ENCODE results near the gene PDZD2.
"Not testable (repeated sequence)": the region's sequence is repeated elsewhere in the genome, so short reads cannot be mapped to it uniquely, and the experiment has no call there.

Gene PDZD2

DNA sequence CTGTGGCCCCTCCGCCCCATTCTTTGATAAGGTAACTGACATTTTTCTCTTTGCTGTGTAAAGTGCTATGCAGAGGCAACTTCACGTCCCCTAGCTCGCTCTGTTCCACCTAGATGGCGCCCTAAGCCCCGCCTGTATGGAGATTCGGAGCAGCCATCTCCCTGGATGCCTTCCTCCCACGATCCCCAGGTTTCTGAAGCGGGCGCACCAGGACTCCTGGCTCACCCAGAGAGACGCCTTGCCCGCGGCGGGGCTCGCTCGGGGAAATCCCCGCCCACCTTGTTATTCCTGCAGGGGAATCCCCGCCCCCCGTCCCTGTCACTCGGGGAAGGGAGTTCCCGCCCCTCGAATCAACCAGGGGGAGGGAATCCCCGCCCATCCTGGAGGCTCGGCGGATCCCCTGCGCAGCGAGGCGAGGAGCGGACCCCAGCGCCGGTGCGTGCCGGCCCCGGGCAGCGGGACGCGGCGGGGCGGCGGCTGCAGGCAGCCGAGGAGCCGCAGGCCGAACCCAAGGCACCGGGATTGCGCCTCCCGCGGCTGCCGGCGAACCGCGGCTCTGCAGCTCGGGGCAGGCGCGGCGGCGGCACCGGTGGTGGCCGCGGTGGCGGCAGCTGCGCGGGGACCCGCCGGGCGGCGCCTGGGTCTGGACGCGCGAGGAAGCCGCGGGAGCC is at the start of gene PDZD2:
Gene PDZD2, plus strand, starts transcription at position 384 of the 671 bp plus-strand sequence.
- DNase-seq, result peak in 3 of 4 experiments; percentile 22 to 61 (median 47)

DNA sequence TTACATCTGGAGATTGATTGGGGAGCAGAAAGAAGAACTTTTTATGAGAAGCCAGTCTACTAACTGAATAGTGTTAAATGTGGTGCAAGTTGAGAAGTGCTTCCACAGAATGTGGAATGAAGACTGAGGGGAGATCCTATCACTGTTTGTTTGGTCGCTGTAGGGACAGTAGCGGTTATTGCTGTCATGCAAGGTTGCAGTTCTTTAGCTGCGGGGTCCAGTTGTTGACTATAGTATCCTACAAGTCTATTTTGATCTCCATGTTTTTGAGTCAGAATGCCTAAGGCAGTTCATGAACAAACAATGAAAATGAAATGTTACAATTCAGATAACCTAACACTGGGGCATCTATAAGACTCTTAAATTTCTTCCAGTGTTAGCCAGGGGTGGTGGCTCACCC is 45.3 kb upstream of the PDZD2 start:
- DNase-seq, result no peak

DNA sequence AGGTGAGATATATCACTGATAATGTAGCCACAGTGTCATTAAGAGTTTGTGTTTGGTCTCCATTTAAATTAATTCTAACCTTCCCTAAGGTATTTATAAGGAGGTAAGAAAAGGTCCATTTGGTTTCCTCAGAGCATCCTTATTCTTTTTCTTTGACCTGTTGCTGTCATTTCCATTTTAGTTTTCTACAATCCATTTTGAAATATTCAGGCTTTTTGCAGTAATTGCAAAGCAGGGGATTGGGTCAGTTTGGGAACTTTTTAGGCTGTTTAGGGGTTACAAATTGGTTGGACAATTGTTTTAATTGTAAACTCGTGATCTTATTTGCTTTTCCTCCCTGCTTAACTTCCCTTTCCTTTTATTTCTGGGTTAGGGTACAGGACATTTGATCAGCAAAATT is 42.6 kb upstream of the PDZD2 start:
- no peak for DNase-seq

DNA sequence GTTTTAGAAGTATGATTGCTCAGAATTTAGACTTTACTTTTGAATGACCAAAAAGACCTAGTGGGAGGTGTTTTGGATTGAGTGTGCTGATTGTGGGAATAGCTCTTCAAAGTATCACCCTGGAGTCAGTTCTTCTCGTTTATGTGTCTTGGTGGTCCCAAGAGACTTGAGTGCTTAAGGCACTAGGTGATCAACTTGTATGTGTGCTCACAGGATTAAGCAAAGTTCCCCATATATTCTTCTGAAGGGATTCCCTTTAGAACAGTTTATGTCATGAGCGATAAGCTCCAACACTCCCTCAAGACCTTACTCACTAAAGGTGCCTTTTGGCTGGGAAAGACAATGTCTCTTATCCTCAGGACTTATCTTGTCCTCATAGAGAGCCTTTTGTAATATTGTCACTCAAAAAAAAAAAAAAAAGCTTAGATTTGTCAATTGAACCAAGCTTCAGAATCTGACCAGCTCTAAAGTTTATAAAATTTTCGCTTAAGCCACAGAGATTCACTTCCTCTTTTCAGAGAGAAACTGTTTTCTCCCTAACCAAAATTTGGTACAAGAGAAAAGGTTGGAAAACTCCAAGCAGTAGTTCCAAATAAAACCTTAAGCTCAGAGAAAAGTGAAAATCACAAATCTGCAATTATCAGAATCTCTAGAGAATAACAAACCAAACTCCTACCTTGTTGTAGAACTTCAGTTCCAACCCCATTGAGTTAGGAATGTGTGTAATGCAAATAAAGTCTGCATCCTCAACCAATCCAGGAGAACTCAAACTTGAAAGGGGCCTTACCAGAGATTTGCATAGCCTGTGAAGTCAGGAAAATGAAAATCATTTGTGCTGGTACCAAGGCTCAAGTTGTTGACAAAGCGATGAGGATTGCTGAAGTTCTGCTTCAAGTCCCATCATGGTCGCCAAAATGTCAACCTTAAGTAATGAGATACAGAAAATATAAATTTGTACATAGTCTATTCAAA is 40.0 kb upstream of the PDZD2 start:
- DNase-seq, result no peak

DNA sequence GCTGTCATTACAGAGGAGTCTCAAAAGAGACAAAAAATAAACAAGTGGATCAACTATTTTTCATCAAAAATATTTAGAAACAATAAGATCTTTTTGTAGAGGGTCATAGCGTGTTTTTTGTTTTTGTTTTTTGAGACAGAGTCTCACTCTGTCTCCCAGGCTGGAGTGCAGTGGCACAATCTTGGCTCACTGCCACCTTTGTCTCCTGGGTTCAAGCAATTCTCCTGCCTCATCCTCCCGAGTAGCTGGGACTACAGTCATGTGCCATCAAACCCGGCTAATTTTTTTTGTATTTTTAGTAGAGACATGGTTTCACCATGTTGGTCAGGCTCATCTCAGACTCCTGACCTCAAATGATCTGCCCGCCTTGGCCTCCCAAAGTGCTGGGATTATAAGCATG is 36.6 kb upstream of the PDZD2 start:
- DNase-seq, result not testable (repeated sequence)

DNA sequence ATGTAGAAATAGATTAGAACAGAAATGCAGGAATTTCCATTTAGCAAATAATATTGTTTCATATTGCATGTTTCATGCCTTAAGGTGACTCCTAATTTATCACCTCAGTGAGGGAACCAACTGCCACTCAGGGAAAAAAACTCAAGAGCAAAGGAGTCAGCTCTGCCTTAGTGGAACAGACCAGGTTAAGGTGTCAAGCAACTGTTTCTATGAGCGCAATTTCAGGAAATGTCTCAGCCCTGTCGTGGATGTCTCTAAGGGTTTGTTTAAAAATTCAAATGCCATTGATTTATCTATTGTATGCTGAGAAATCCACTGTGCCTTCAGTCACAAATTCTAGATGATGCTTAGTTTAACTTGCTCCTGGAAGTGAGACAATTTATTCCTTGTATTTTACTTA is 34.7 kb upstream of the PDZD2 start:
- DNase-seq, result no peak

DNA sequence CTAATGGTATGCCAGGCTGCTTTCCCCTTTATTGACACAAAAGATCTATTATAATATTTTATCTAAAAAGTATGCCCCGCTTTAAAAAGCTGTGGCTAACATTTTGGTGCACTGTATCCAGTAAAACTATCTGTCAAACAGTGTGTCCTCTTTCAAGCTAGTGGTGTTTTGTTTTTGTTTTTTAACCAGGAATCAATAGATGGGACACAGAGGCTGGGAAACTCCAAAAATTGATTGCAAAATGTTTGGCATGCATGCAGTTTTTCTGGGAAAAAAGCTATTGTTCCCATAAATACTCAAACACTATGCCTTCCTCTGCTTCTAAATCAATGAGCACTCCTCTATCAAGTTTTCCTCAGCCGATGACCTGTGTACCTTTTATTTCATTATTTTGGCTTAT is 34.3 kb upstream of the PDZD2 start:
- no peak for DNase-seq

DNA sequence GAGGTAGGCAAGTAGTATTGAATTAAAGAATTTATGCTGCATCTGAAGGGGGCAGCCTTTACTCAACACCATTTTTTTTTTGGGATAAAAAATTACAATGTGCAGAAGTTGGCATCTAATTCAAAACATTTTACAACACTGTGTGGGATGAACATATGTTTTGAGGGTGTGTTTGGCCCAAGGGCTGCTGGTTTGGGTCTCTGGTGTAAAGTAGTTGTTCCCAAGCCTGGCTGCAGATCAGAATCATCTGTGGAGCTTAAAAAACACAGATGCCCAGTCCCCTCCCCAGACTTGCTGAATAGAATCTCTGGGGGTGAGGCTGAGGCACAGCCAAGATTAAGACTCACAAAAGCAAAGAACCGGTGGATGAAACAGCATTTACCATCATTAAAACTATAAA is 33.0 kb upstream of the PDZD2 start:
- no peak for DNase-seq

DNA sequence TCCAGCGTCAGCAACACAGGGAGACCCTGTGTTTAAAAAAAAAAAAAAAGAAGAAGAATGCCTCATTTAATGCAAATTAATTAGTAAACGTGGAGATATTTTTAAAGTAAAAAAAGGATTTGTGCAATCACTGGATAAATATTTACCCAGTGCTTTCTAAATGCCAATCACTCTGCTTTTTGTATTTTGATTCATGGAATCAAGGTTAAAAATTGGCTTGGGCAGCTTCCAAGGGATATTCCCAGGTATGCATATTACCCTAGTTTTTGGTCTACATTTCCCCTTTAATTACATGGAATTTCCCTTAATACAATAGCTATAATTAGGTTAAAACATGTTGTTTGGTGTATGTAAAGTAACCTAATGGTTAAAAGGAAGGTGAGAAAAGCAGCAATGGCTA is 31.4 kb upstream of the PDZD2 start:
- no peak for DNase-seq

DNA sequence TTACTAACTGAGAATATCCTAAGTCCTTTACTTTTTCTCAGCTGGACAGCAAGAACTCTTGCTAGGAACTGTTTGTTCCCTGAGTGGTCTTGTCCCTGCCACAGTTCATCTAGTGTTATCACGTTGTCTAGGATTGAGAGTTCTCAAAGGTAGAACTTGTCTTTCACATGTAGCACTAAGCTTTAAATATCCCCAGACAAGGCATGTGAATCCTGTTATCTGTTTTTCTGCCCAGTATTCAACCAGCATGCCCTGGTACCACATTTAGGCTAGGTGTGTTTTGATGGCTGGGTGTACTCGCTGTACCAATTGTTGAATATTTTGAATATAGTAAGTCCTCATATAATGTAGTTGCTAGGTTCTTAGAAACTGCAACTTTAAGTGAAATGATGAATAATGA is 27.9 kb upstream of the PDZD2 start:
- no peak for DNase-seq

DNA sequence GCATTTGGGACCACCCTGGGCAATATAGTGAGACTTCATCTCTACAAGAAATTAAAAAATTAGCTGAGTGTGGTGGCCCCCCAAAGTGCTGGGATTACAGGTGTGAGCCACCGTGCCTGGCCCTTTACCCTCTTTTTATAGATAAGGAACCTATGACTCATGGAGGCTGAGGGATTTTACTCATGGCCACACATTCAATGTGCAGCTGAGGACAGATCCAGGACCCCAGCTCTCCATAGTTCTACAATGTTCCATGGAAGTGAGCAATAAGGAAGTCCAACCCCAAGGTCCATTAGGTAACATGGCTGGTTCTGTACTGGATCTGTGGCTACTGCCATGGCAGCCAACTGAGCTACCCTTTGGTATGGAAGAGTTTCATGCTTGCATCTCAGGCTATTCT is 25.3 kb upstream of the PDZD2 start:
- no peak for DNase-seq

DNA sequence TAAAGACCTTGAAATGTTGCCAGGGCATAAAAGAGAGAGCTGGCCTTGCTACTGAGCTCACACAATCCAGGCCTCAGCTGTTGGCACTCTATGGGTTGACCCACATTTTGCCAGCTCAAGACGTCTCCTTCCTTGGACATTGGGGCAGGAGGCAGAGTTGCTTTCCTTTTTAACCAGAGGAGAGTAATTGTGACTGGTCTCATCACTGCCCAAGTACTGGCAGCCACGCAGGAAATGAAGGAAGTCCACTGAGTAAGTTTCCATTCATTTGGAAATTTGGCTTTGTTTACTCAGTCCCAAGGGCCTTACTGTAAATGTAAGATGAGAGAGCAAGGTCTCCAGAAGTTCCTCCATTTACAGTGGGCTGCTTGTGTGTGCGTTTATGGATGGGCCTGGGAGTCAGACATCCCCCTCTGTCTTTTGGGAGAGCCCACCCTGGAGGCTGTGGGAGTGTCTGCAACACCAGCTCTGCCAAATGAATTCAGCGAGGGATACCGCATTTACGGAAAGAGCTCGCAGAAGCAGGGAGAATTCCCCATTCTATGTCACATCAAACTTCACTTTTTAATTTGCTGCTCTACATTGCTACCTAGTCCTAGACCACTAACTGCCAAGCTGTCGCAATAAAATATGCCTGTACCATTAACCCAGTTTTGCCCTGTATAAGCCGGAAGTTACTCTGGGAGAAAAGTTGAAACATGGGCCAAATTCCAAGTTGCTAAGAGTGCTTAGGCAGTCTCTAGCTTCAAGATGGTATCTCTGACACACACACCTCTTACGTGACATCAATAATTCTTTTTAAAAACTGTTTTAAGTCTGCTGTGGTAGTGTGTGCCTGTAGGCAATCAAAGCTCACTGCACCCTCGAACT is 24.5 kb upstream of the PDZD2 start:
- DNase-seq, result no peak

DNA sequence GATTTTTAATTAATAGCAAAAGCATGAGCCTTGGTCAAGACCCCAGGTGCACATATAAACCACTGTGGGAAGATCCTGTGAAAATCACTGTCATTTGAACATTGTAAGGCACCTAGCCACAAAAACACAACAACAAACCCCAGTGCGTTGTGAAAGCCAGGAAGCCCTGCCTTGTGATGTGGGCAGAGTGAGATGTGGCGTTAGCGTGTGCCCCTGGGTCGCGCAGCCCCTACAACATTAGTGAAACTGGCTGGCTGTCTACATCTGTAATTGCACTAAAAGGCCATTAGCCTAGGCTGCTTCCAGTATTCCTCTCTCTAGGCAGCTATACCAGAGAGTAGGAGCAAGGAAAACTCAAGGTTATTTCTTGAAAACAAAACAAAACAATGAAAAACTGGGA is 21.1 kb upstream of the PDZD2 start:
- no peak for DNase-seq

DNA sequence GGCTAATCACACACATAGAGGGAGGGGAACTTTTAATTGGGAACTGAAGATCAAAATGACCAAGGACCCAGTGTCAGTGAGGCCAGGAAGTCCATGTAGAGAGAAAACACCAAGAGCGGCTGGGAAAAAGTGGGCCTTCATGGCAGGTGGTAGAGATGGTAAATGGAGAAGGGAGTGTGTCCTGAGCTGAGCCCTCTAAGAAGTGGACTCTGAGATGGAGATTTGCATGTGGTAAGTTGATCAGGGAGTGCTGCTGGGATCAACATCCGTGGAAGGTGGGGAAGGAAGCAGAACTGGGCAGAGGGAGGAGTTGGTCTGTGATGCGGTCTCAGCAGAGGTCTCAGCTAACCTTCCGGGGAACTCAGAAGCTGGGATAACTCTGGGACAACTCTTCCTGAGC is 18.9 kb upstream of the PDZD2 start:
- DNase-seq, result no peak

DNA sequence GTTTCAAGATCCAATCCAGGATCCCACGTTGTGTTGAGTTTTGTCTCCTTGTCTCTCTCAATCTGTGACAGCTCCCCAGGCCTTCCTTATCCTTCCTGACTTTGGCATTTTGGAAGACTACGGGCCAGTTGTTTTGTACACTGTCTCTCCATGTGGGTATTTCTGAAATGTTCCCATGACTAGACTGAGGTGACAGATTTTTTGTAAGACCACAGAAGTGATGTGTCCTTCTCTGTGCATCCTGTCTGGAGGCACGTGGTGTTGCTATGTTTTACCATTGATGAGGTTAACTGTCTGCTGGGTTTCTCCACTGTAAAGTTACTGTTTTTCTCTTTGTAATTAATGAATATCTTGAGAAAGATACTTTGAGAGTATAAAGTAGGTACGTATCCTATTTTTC is 15.7 kb upstream of the PDZD2 start:
- no peak for DNase-seq

DNA sequence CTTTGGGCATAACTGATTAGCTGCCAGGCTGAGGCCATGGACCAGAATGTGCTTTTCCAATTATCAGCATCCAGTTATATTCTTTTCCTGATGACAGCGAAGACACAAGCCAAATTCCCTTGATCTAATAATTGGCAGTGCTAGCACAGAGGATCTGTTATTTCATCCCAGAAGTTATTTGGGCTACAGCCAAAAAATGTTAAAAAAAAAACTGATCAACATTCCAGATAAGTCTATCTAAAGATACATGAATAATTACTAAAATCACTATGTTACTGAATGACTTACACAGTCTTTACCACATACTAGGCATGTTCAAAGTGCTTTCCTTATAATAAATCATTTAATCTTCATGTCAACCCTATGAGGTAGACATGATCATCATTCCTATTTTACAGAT is 13.5 kb upstream of the PDZD2 start:
- DNase-seq, result no peak

DNA sequence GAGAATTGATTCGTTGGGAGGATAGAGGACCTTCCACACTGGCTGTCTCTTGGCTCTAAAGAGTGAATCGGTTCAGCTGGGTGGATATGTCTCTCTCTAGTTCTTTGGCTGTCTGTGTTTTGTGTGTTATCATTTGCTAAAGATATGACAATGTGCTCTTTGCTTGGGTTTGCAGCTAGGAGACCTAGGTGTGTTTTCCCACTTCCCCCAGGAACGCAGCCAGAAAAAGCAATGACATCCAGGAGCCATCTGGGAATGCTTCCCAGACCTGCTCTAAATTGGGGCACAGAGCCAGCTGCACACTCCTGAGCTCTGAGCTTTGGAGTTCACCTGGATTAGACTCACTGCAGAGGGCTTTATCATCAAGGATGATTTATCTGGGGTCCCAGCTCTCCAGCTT is 12.8 kb upstream of the PDZD2 start:
- DNase-seq, result no peak

DNA sequence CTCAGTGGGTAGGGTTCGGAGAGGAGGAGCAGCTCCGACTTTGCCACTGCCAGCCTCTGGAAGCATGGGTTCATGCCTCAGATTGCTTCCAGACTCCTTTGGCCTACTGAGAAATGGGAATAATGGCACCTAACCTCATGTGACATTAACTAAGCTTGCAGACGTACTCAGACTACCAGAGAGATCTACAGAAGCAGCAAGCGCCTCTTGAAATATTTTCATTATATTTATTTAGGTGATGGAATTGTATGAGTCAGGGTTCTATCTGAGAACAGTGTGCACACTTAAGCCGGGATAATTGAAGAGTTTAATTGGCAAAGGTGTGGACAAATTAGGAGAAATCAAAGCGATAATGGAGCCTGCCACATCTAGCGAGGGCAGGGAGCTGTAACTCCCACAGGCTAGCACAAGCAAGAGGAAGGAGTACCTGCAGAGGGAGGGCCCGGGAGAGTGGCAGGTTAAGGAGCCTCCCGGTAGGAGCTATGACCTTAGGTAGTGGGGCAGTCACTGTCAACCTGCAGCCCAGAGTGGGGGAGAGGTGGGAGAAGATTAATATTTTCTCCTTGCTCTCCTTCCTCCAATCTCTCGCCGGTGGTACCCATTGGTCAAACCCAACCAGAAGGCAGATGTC is 12.2 kb upstream of the PDZD2 start:
- no peak for DNase-seq

DNA sequence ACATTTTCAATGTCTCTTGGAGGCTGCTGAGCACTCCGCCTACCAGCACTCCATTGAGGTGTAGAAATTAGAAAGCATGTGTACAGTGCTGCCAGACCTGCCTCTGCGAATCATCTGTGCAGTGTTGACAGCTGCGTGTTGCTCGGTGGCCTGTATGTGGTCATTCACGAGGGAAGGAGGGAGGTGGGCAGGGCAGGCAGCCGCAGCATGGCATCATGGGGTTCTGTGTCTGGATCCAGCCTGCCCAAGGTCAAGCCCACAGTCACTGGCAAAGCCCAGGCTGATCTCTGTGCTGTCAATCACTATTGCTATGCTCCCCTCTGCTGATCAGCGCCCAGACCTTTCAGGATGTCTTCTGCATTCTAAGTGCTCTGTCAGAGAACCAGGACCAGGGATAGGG is 8.0 kb upstream of the PDZD2 start:
- DNase-seq, result no peak

DNA sequence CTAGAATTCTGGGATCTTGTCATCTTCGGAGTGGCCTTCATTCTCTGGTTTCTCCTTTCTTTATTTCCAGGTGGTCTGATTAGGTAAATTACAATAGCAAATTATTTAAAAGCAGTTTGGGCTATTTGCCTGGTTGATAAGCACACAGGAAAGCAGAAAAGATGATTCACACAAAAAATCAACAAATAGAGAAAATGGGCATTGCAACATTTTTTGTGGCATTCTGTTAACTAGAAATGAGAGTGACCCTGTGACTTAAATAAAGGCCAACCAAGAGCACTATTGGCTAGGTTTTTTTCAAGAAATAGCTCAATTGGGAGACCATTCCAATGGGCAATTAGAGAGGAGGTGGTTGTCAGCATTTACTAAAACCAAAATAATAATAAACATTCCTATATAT is 6.5 kb upstream of the PDZD2 start:
- no peak for DNase-seq

DNA sequence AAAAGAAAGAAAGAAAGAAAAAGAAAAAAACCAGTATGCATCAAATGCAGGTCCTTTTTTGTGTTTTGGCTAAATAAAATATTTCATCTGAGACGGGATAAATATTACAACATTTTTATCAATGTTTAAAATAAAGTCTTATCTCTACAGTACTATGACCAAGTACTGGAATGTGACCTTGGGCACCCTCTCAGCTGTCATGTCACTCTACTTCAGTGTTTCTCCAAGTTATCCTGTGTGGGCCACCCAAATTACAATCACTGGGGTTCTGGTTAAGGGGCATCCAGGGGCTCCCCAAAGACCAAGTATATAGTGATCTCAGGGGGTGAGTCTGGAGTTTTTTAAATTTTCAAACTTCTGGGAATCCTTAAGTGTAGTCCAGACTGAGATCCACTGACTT is 3.5 kb upstream of the PDZD2 start:
- no peak for DNase-seq

DNA sequence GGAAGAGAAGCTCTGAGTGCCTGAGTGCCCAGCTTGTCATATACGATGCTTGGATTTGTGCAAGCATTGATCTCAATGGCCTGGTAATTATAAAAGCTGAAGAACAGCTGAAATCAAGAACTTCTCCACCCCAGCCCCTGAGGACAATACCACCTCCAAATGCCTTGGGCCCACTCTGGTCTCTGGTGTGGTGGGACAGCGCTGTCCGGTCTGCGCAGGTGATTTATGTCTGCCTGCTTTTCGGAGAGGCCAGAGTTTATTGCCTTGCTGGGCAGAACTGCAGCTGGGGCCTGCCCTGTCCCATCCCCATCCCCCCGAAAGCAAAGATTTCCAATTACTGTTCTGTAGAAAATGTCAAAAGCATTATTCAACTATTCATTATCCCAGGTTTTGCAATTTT is 1.1 kb upstream of the PDZD2 start:
- no peak for DNase-seq

DNA sequence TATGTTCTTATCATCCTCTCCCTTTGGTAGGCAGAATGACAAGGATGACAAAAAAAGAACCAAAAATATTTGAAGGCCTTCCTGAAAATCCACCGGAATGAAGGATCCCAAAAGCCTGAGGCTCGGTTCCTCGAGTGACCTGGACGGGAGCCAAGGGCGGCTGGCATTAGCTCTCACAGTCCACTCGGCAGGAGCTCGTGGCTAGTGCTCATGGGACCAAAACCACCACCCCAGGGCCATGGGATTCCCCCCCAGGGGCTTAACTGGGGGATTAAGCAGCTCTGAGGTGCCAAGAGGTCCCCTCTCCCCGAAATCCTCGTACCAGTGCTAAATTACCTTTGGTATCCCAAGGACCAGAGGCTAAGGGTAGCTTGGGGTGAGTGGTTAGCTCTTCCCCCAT is 586 bp upstream of the PDZD2 start:
- no peak for DNase-seq

Measured in activated naive CD4-positive, alpha-beta T cell (primary cell).